SK-N-MC (cell line): Measurements from ENCODE around the gene DNAI1.
"Not testable (repeated sequence)": the region's sequence is repeated elsewhere in the genome, so short reads cannot be mapped to it uniquely, and the experiment has no call there.

Experiments
- DNase-seq: peaks from one replicate; pipeline ENCODE4 v3.0.0-alpha.2; 2011; ENCODE audit warnings: low read depth, low spot score
- H3K27ac ChIP-seq: fragments of 200-600 bp; sonication (generic); 2 replicates; pipeline ENCODE4 v1.5.1; 2016; ENCODE audit warnings: mixed run types
- H3K36me3 ChIP-seq: fragments of 200-600 bp; sonication (generic); 2 replicates; pipeline ENCODE4 v1.6.1; 2017; ENCODE audit warnings: antibody characterized with exemption, low read length, mixed read lengths; ENCODE audit not compliant: insufficient read depth
- H3K4me3 ChIP-seq: fragments of 200-600 bp; sonication (generic); 2 replicates; pipeline ENCODE4 v1.5.1; 2016
- H3K9ac ChIP-seq: fragments of 200-600 bp; sonication (generic); 2 replicates; pipeline ENCODE4 v1.8.0; 2017; ENCODE audit warnings: mixed run types, mixed read lengths; ENCODE audit not compliant: insufficient read length
- H3K9me3 ChIP-seq: fragments of 200-600 bp; sonication (generic); 2 replicates; pipeline ENCODE4 v1.6.1; 2017; ENCODE audit warnings: low read depth, mild to moderate bottlenecking, antibody characterized with exemption, low read length, moderate library complexity, mixed read lengths
- EZH2 ChIP-seq: fragments of 200-600 bp; sonication (generic); IDR thresholded peaks from one replicate; pipeline ENCODE4 v1.6.1; 2017; ENCODE audit warnings: antibody characterized with exemption
- FOXP2 ChIP-seq: optimal IDR thresholded peaks from 2 replicates; pipeline ENCODE3; 2011; ENCODE audit warnings: mild to moderate bottlenecking, moderate library complexity; ENCODE audit not compliant: insufficient read depth; ENCODE audit errors: extremely low read length, control extremely low read depth
- POLR2AphosphoS5 ChIP-seq: IDR thresholded peaks from 2 replicates; pipeline ENCODE4 v1.6.1; 2012; ENCODE audit warnings: mild to moderate bottlenecking, low read depth, low read length, borderline replicate concordance

DNAI1 gene

GRCh38 chr9:34465468-34465867 is 6.9 kb downstream of the DNAI1 start:
- no peak for DNase-seq
- H3K36me3 ChIP-seq: no peaks in the 10 kb centered on the region
- TF ChIP-seq EZH2 (no peak), POLR2AphosphoS5 (no peak), FOXP2 (no peak)
- H3K4me3 ChIP-seq: no peak overlapping the region
- H3K9ac ChIP-seq: no peak overlapping the region
- no peaks in the 10 kb centered on the region for H3K9me3 ChIP-seq
- H3K27ac ChIP-seq: no peak overlapping the region

GRCh38 chr9:34475097-34475496 is 16.5 kb downstream of the DNAI1 start:
- Histone ChIP-seq H3K9ac (no peak overlapping the region), H3K27ac (no peak overlapping the region), H3K4me3 (no peak overlapping the region), H3K9me3 (no peaks in the 10 kb centered on the region), H3K36me3 (no peaks in the 10 kb centered on the region)
- TF ChIP-seq POLR2AphosphoS5 (no peak), EZH2 (no peak), FOXP2 (no peak)
- no peak for DNase-seq

- Histone ChIP-seq H3K36me3 (no peaks in the 10 kb centered on the region), H3K9me3 (no peaks in the 10 kb centered on the region), H3K9ac (no peak overlapping the region), H3K27ac (no peak overlapping the region), H3K4me3 (no peak overlapping the region)
- TF ChIP-seq EZH2: no peak
- no peak for TF ChIP-seq POLR2AphosphoS5
- no peak for TF ChIP-seq FOXP2
- DNase-seq: no peak
Observed at GRCh38 chr9:34477541-34477940, 18.9 kb downstream of the DNAI1 start.

- no peak for TF ChIP-seq POLR2AphosphoS5
- no peak for TF ChIP-seq EZH2
- no peak for TF ChIP-seq FOXP2
Observed at GRCh38 chr9:34479431-34479866, 20.8 kb downstream of the DNAI1 start.

GRCh38 chr9:34481620-34482019 is 23.0 kb downstream of the DNAI1 start:
- not testable (repeated sequence) for H3K27ac ChIP-seq, H3K9me3 ChIP-seq, DNase-seq, H3K36me3 ChIP-seq, H3K4me3 ChIP-seq, H3K9ac ChIP-seq

More at GRCh38 chr9:34479431-34479866, 20.8 kb downstream of the DNAI1 start:
- Histone ChIP-seq H3K9ac (no peak overlapping the region), H3K4me3 (no peak overlapping the region), H3K9me3 (no peaks in the 10 kb centered on the region), H3K27ac (no peak overlapping the region), H3K36me3 (no peaks in the 10 kb centered on the region)
- no peak for DNase-seq

- H3K9ac ChIP-seq, H3K4me3 ChIP-seq, H3K27ac ChIP-seq, H3K9me3 ChIP-seq, DNase-seq, H3K36me3 ChIP-seq: not testable (repeated sequence)
Observed at GRCh38 chr9:34482746-34483145, 24.1 kb downstream of the DNAI1 start.

GRCh38 chr9:34484678-34485077 is 26.1 kb downstream of the DNAI1 start:
- Histone ChIP-seq H3K9ac (no peak overlapping the region), H3K4me3 (no peak overlapping the region), H3K9me3 (no peaks in the 10 kb centered on the region), H3K36me3 (no peaks in the 10 kb centered on the region), H3K27ac (no peak overlapping the region)
- no peak for DNase-seq
- TF ChIP-seq FOXP2 (no peak), POLR2AphosphoS5 (no peak), EZH2 (no peak)

GRCh38 chr9:34485822-34486221 is 27.2 kb downstream of the DNAI1 start:
- Histone ChIP-seq H3K4me3 (no peak overlapping the region), H3K36me3 (no peaks in the 10 kb centered on the region), H3K9ac (no peak overlapping the region), H3K9me3 (no peaks in the 10 kb centered on the region), H3K27ac (no peak overlapping the region)
- DNase-seq: no peak
- TF ChIP-seq FOXP2 (no peak), POLR2AphosphoS5 (no peak), EZH2 (no peak)

- Histone ChIP-seq H3K9me3 (no peaks in the 10 kb centered on the region), H3K36me3 (no peaks in the 10 kb centered on the region), H3K4me3 (no peak overlapping the region), H3K9ac (no peak overlapping the region), H3K27ac (no peak overlapping the region)
- no peak for DNase-seq
- TF ChIP-seq EZH2 (no peak), POLR2AphosphoS5 (no peak), FOXP2 (no peak)
Observed at GRCh38 chr9:34486572-34486971, 28.0 kb downstream of the DNAI1 start.

GRCh38 chr9:34490360-34490759 is 31.8 kb downstream of the DNAI1 start:
- Histone ChIP-seq H3K4me3 (no peak overlapping the region), H3K27ac (no peak overlapping the region), H3K9me3 (no peaks in the 10 kb centered on the region), H3K9ac (no peak overlapping the region), H3K36me3 (no peaks in the 10 kb centered on the region)
- no peak for TF ChIP-seq FOXP2
- no peak for TF ChIP-seq EZH2
- TF ChIP-seq POLR2AphosphoS5: no peak
- no peak for DNase-seq
